HepG2 (cell line): Measurements from ENCODE around the gene PPIA. TPM values are rescaled to one million over a fixed set of nuclear protein-coding genes. Genes with fewer than 3 reads are reported as not detected.

ENCODE experiments used
- ATAC-seq: fragments of 200-7000 bp; cut with Tn5 transposase; 3 replicates; pipeline ENCODE4 v1.9.1; 2020; ENCODE audit warnings: mild to moderate bottlenecking, moderate library complexity
- BruUV-seq: library from RNA; stranded (reverse); fragments of 400-500 nt; replicated peaks from 2 replicates; lab custom pipeline; 2021; lab: Mats Ljungman, UMichigan
- CTCF ChIA-PET: fragments of 300-600 bp; formaldehyde crosslinking; extraction: SDS; loops from one replicate; lab custom pipeline; 2021; ENCODE audit warnings: low total read pairs, inconsistent platforms, low intra/inter-chr PET ratio; lab: Yijun Ruan, JAX
- POLR2A ChIA-PET: fragments of 350-600 bp; sonication (Branson Sonifier 250); formaldehyde crosslinking; loops from one replicate; lab custom pipeline; 2020; ENCODE audit warnings: antibody characterized with exemption, inconsistent platforms; lab: Yijun Ruan, JAX
- DNase-seq: peaks from one replicate; pipeline ENCODE4 v3.0.0-alpha.2; 2015; ENCODE audit warnings: low spot score
- FAIRE-seq: peaks from 3 replicates; lab custom pipeline; 2011; peaks lifted over from hg19 to GRCh38; lab: Jason Lieb, UNC
- H2AFZ ChIP-seq: one replicate; pipeline ENCODE4 v1.6.1; 2011; ENCODE audit warnings: low read length, inconsistent platforms
- H3K27ac ChIP-seq: fragments of 300-600 bp; 3 replicates; pipeline ENCODE4 v1.8.0; 2011; ENCODE audit warnings: mixed run types, mild to moderate bottlenecking, mixed read lengths, low read length, inconsistent platforms; ENCODE audit not compliant: insufficient read depth; ENCODE audit errors: extremely low read length
- H3K27me3 ChIP-seq, 2 experiments: fragments of 200-600 bp in 1 of 2; 2 replicates in 1 of 2; 3 replicates in 1 of 2; pipeline versions ENCODE4 v1.6.0 to v1.8.0; 2011; ENCODE audit warnings: low read length in 2 of 2, mild to moderate bottlenecking in 2 of 2, moderate library complexity in 2 of 2, inconsistent platforms in 1 of 2; ENCODE audit not compliant: insufficient read depth in 2 of 2, control insufficient read depth in 1 of 2
- H3K36me3 ChIP-seq, 2 experiments: fragments of 200-600 bp in 1 of 2; replicated peaks in 1 of 2; 2 replicates in 1 of 2; 3 replicates in 1 of 2; pipeline versions ENCODE4 v1.5.1 to v1.8.0; 2011; ENCODE audit warnings: low read length in 2 of 2, inconsistent platforms in 1 of 2; ENCODE audit not compliant: insufficient read depth in 2 of 2, control insufficient read depth in 1 of 2
- H3K4me1 ChIP-seq: 2 replicates; pipeline ENCODE4 v1.5.1; 2012; ENCODE audit warnings: low read length, inconsistent platforms; ENCODE audit not compliant: insufficient read depth
- H3K4me2 ChIP-seq: 2 replicates; pipeline ENCODE4 v1.6.0; 2011; ENCODE audit warnings: low read depth, low read length, inconsistent platforms
- H3K4me3 ChIP-seq, 3 experiments: fragments of 200-600 bp in 1 of 3; sonication (generic), shearing (Covaris generic) in 1 of 3; replicated peaks in 1 of 3; 2 replicates each; pipeline ENCODE4 v1.5.1; 2011 to 2016; ENCODE audit warnings: low read length in 3 of 3, inconsistent platforms in 2 of 3, low read depth in 2 of 3, mild to moderate bottlenecking in 2 of 3, control low read depth in 1 of 3, mixed read lengths in 1 of 3; ENCODE audit not compliant: insufficient read depth in 1 of 3
- H3K79me2 ChIP-seq: one replicate; pipeline ENCODE4 v1.6.1; 2011; ENCODE audit warnings: low read length, inconsistent platforms; ENCODE audit not compliant: insufficient read depth
- H3K9ac ChIP-seq: 2 replicates; pipeline ENCODE4 v1.6.0; 2011; ENCODE audit warnings: mild to moderate bottlenecking, low read depth, low read length, inconsistent platforms; ENCODE audit not compliant: insufficient read depth
- H3K9me3 ChIP-seq: 2 replicates; pipeline ENCODE4 v1.5.1; 2012; ENCODE audit warnings: mild to moderate bottlenecking, low read length
- H4K20me1 ChIP-seq: 2 replicates; pipeline ENCODE4 v1.6.0; 2011; ENCODE audit warnings: inconsistent platforms, mild to moderate bottlenecking, low read length, moderate library complexity; ENCODE audit not compliant: insufficient read depth
- NPAS2 ChIP-seq: sonication (generic); formaldehyde crosslinking; IDR thresholded peaks from 2 replicates; pipeline ENCODE4 v1.8.0; 2022; ENCODE audit warnings: mild to moderate bottlenecking, missing genetic modification reagents, borderline replicate concordance
- RFXAP ChIP-seq: sonication (generic); formaldehyde crosslinking; IDR thresholded peaks from 2 replicates; pipeline ENCODE4 v1.4.0; 2020; ENCODE audit warnings: missing genetic modification reagents, borderline replicate concordance
- SMAD1 ChIP-seq: sonication (generic); formaldehyde crosslinking; IDR thresholded peaks from 2 replicates; pipeline ENCODE4 v1.4.0; 2020; ENCODE audit warnings: missing genetic modification reagents, low read depth, mild to moderate bottlenecking, borderline replicate concordance
- ZNF180 ChIP-seq: sonication (generic); formaldehyde crosslinking; IDR thresholded peaks from 2 replicates; pipeline ENCODE4 v1.4.0; 2020; ENCODE audit warnings: low read depth, missing genetic modification reagents, borderline replicate concordance
- ZNF615 ChIP-seq: sonication (generic); formaldehyde crosslinking; IDR thresholded peaks from 2 replicates; pipeline ENCODE4 v1.5.0; 2020; ENCODE audit warnings: mild to moderate bottlenecking, missing genetic modification reagents, borderline replicate concordance
- ZNF790 ChIP-seq: sonication (generic); formaldehyde crosslinking; IDR thresholded peaks from 2 replicates; pipeline ENCODE4 v1.8.0; 2022; ENCODE audit warnings: missing genetic modification reagents, mild to moderate bottlenecking, borderline replicate concordance
- WGBS: methylation state at CpG from one replicate; pipeline ENCODE4 v1.1.6; 2017; ENCODE audit warnings: low lambda C conversion rate; 5-methylcytosine and 5-hydroxymethylcytosine counted together
- in situ Hi-C: cut with HindIII; loops from 2 replicates; pipeline ENCODE4 v1.10.0; 2017; ENCODE audit warnings: low pct_unique_long_range_greater_than_20kb; ENCODE audit not compliant: extremely low pct_ligation_motif_present
- intact Hi-C: fragments of 100-400 bp; cut with micrococcal nuclease; formaldehyde crosslinking; loops from one replicate; pipeline ENCODE4 v1.10.0; 2022; ENCODE audit not compliant: unreplicated experiment
- polyA plus RNA-seq, 8 experiments: library from polyadenylated mRNA; depleted of rRNA in 3 of 8; stranded (reverse) in 7 of 8; unstranded in 1 of 8; fragments of >200 nt; fragmentation: Illumina TruSeq in 4 of 8; extraction: Trizol in 4 of 8; gene quantifications; 2 replicates each; pipeline versions ENCODE4 v1.2.1 to v1.2.3, GENCODE V29; 2011 to 2016; ENCODE audit warnings: low read depth in 4 of 8, missing spikeins in 1 of 8, mixed read lengths in 1 of 8; ENCODE audit not compliant: insufficient read depth in 1 of 8
- total RNA-seq, 5 experiments: library from RNA; depleted of rRNA; stranded (reverse); fragments of >200 nt; fragmentation: Illumina TruSeq; extraction: Trizol; gene quantifications; 2 replicates each; pipeline ENCODE4 v1.2.3, GENCODE V29; 2016; ENCODE audit warnings: low read depth in 1 of 5
- TF ChIP-seq, protein P1 (sequence below): sonication (generic); formaldehyde crosslinking; IDR thresholded peaks from 2 replicates; pipeline ENCODE4 v1.9.0; 2021; ENCODE audit warnings: missing genetic modification reagents, mild to moderate bottlenecking, borderline replicate concordance
- TF ChIP-seq, protein P2 (sequence below): sonication (generic); formaldehyde crosslinking; IDR thresholded peaks from 2 replicates; pipeline ENCODE4 v1.4.0; 2020; ENCODE audit warnings: missing genetic modification reagents

PPIA gene
- total and polyA plus RNA-seq, 2 of the 13 experiments (the other 11 are each of a cell fraction or from before 2014, with no cell fraction given) = 2,268 to 3,010 TPM

DNA sequence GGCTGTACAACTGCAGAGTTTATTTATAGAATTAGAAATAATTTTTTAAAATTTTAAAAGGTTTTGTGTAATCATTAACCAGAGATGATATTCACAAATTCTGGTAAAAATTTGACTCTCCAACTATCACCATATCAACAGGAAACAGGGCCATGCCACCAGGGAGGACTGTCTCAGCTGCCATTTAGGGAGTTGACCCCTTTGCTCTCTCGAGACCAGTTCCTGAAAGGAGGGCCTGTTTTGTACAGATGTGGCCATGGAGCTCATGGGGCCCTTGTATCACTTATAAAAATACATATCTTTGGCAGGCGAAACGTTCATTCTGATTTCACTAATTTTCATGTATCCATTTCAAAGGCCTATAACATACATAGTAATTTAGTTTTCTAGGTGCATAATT, 31.1 kb downstream of the PPIA start:
- no peak overlapping the region for H3K27ac ChIP-seq
- no peak overlapping the region for H2AFZ ChIP-seq
- in situ Hi-C loops = no loop called here
- FAIRE-seq (no peak), ATAC-seq (no peak), DNase-seq (no peak)
- H3K36me3 ChIP-seq = peaks cover 9 to 50% of the 10 kb centered on the region in 2 experiments
- no peaks in the 10 kb centered on the region for H3K27me3 ChIP-seq
- H3K9me3 ChIP-seq = no peaks in the 10 kb centered on the region
- ChIA-PET CTCF (no interaction called here), POLR2A (no interaction called here)
- WGBS = 95% methylated on average over 3 of the region's 3 CpGs
- no peaks in the 10 kb centered on the region for H4K20me1 ChIP-seq
- intact Hi-C loops = no loop called here
- TF ChIP-seq ZNF180 = no peak
- TF ChIP-seq, protein P1, sequence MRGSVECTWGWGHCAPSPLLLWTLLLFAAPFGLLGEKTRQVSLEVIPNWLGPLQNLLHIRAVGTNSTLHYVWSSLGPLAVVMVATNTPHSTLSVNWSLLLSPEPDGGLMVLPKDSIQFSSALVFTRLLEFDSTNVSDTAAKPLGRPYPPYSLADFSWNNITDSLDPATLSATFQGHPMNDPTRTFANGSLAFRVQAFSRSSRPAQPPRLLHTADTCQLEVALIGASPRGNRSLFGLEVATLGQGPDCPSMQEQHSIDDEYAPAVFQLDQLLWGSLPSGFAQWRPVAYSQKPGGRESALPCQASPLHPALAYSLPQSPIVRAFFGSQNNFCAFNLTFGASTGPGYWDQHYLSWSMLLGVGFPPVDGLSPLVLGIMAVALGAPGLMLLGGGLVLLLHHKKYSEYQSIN (CRISPR knock-in tag) = no peak
- TF ChIP-seq ZNF615 (CRISPR knock-in tag) = no peak
- no peak for TF ChIP-seq ZNF790 (CRISPR knock-in tag)
- TF ChIP-seq NPAS2 (CRISPR knock-in tag) = no peak
- TF ChIP-seq, protein P2, sequence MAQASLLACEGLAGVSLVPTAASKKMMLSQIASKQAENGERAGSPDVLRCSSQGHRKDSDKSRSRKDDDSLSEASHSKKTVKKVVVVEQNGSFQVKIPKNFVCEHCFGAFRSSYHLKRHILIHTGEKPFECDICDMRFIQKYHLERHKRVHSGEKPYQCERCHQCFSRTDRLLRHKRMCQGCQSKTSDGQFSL (CRISPR knock-in tag) = no peak
- no peak for TF ChIP-seq RFXAP (CRISPR knock-in tag)
- no peak for TF ChIP-seq SMAD1 (CRISPR knock-in tag)
- TF ChIP-seq, all 625 proteins: peak for 0
- Histone ChIP-seq H3K4me1 (no peaks in the 10 kb centered on the region), H3K79me2 (no peaks in the 10 kb centered on the region), H3K9ac (no peak overlapping the region), H3K4me3 (no peak overlapping the region), H3K4me2 (no peak overlapping the region)
- no TSS peak for BruUV-seq
